Liver (tissue), 9 donors: Measurements from ENCODE around the gene BOC. TPM values are rescaled to one million over a fixed set of nuclear protein-coding genes. Genes with fewer than 3 reads are reported as not detected.

Experiments used
- DNase-seq: peaks from one replicate; pipeline ENCODE4 v3.0.0-alpha.2; 2017; ENCODE audit warnings: low spot score
- H3K27ac ChIP-seq, 2 donors: one replicate each; pipeline ENCODE4 v1.7.0; 2013; ENCODE audit warnings: inconsistent platforms in 2 of 2, low read length in 2 of 2, control low read depth in 1 of 2, low read depth in 1 of 2, mild to moderate bottlenecking in 1 of 2
- H3K27me3 ChIP-seq, 4 donors: one replicate each; pipeline versions ENCODE4 v1.6.1 to v1.7.0; 2013; ENCODE audit warnings: low read length in 3 of 4, inconsistent platforms in 1 of 4, mild to moderate bottlenecking in 1 of 4, moderate library complexity in 1 of 4; ENCODE audit not compliant: control insufficient read depth in 4 of 4, insufficient read depth in 4 of 4
- H3K36me3 ChIP-seq, 4 donors: one replicate each; pipeline versions ENCODE4 v1.6.1 to v1.7.0; 2013; ENCODE audit warnings: low read length in 3 of 4, mild to moderate bottlenecking in 3 of 4, low read depth in 1 of 4, moderate library complexity in 1 of 4; ENCODE audit not compliant: control insufficient read depth in 4 of 4, insufficient read depth in 3 of 4
- H3K4me1 ChIP-seq, 4 donors: one replicate each; pipeline versions ENCODE4 v1.6.1 to v1.7.0; 2013; ENCODE audit warnings: low read length in 3 of 4, mild to moderate bottlenecking in 3 of 4, moderate library complexity in 1 of 4; ENCODE audit not compliant: control insufficient read depth in 4 of 4, insufficient read depth in 4 of 4
- H3K4me3 ChIP-seq, 3 donors: one replicate each; pipeline versions ENCODE4 v1.6.1 to v1.7.0; 2013; ENCODE audit warnings: low read length in 3 of 3, control low read depth in 1 of 3, low read depth in 1 of 3, mild to moderate bottlenecking in 1 of 3
- H3K9ac ChIP-seq, 2 donors: one replicate each; pipeline ENCODE4 v1.7.0; 2013; ENCODE audit warnings: low read length in 2 of 2, mild to moderate bottlenecking in 2 of 2, moderate library complexity in 2 of 2, control low read depth in 1 of 2, low read depth in 1 of 2
- H3K9me3 ChIP-seq, 4 donors: one replicate each; pipeline versions ENCODE4 v1.6.1 to v1.7.0; 2013; ENCODE audit warnings: low read length in 3 of 4; ENCODE audit not compliant: control insufficient read depth in 4 of 4
- ATF3 ChIP-seq: IDR thresholded peaks from 2 replicates; pipeline ENCODE4 v1.6.1; 2016; ENCODE audit warnings: antibody characterized with exemption
- CTCF ChIP-seq: fragments of 150-350 bp; IDR thresholded peaks from 2 replicates; pipeline ENCODE4 v1.5.1; 2017; ENCODE audit warnings: improper control_type of control experiment, low read depth, low read length; ENCODE audit not compliant: missing input control
- EGR1 ChIP-seq, 2 donors: IDR thresholded peaks; 2 replicates each; pipeline ENCODE4 v1.6.1; 2016 to 2018; ENCODE audit warnings: antibody characterized with exemption in 2 of 2, low read depth in 2 of 2
- FOXA1 ChIP-seq: IDR thresholded peaks from 2 replicates; pipeline ENCODE4 v1.6.1; 2016; ENCODE audit warnings: antibody characterized with exemption
- FOXA2 ChIP-seq: IDR thresholded peaks from 2 replicates; pipeline ENCODE4 v1.6.1; 2016; ENCODE audit warnings: antibody characterized with exemption
- GABPA ChIP-seq, 2 donors: IDR thresholded peaks in 1 of 2; conservative IDR thresholded peaks in 1 of 2; 2 replicates each; pipeline ENCODE4 v1.6.1; 2016; ENCODE audit warnings: antibody characterized with exemption in 2 of 2, mild to moderate bottlenecking in 1 of 2, moderate library complexity in 1 of 2
- HNF4A ChIP-seq, 2 donors: conservative IDR thresholded peaks; 2 replicates each; pipeline ENCODE4 v1.6.1; 2016; ENCODE audit warnings: antibody characterized with exemption in 2 of 2, mild to moderate bottlenecking in 2 of 2
- HNF4G ChIP-seq: IDR thresholded peaks from 2 replicates; pipeline ENCODE4 v1.6.1; 2016; ENCODE audit warnings: antibody characterized with exemption
- JUND ChIP-seq, 2 donors: IDR thresholded peaks; 2 replicates each; pipeline ENCODE4 v1.6.1; 2016; ENCODE audit warnings: antibody characterized with exemption in 2 of 2
- MAX ChIP-seq: IDR thresholded peaks from 2 replicates; pipeline ENCODE4 v1.6.1; 2016; ENCODE audit warnings: antibody characterized with exemption
- NR2F2 ChIP-seq: IDR thresholded peaks from 2 replicates; pipeline ENCODE4 v1.6.1; 2016; ENCODE audit warnings: antibody characterized with exemption
- RAD21 ChIP-seq, 2 donors: IDR thresholded peaks; 2 replicates each; pipeline ENCODE4 v1.6.1; 2016; ENCODE audit warnings: antibody characterized with exemption in 2 of 2, mild to moderate bottlenecking in 2 of 2
- REST ChIP-seq: IDR thresholded peaks from 2 replicates; pipeline ENCODE4 v1.6.1; 2016; ENCODE audit warnings: antibody characterized with exemption, mild to moderate bottlenecking
- RXRA ChIP-seq, 2 donors: IDR thresholded peaks; 2 replicates each; pipeline ENCODE4 v1.6.1; 2017 to 2018; ENCODE audit warnings: antibody characterized with exemption in 2 of 2, mild to moderate bottlenecking in 1 of 2
- SP1 ChIP-seq: IDR thresholded peaks from 2 replicates; pipeline ENCODE4 v1.6.1; 2018; ENCODE audit warnings: antibody characterized with exemption, mild to moderate bottlenecking
- TAF1 ChIP-seq: conservative IDR thresholded peaks from 2 replicates; pipeline ENCODE4 v1.6.1; 2016; ENCODE audit warnings: antibody characterized with exemption, mild to moderate bottlenecking
- YY1 ChIP-seq: IDR thresholded peaks from 2 replicates; pipeline ENCODE4 v1.6.1; 2016; ENCODE audit warnings: antibody characterized with exemption, mild to moderate bottlenecking
- ZBTB33 ChIP-seq: IDR thresholded peaks from 2 replicates; pipeline ENCODE4 v1.6.1; 2016; ENCODE audit warnings: antibody characterized with exemption
- WGBS: extraction: QIAGEN DNeasy Blood & Tissue Kit; methylation state at CpG from one replicate; pipeline ENCODE4 v1.1.7; 2013; 5-methylcytosine and 5-hydroxymethylcytosine counted together
- polyA plus RNA-seq, 2 donors: library from polyadenylated mRNA; stranded (reverse) in 1 of 2; unstranded in 1 of 2; fragments of 200-250 nt in 1 of 2; fragments of >200 nt in 1 of 2; fragmentation: Nextera tagmentation in 1 of 2; extraction: Ambion mirVana in 1 of 2; gene quantifications; one replicate each; pipeline versions ENCODE4 v1.2.1 to v1.2.3, GENCODE V29; 2013 to 2015
- total RNA-seq, 2 donors: library from RNA; depleted of rRNA; stranded (reverse); fragments of >200 nt; gene quantifications; one replicate each; pipeline ENCODE4 v1.2.3, GENCODE V29; 2014
- donor health status: healthy.
- donor health status: healthy.
- donor health status: healthy.
- donor health status: healthy.
- donor health status: healthy.

Gene BOC
- total and polyA plus RNA-seq, 4 donors, result 0.31 to 1.5 (median 0.65) TPM; not detected in 1

- 18% methylated on average over 1 of the region's 1 CpG for WGBS
- TF ChIP-seq HNF4A (conservative IDR thresholded peaks at IDR 0.05) (no peak), RXRA (IDR thresholded peaks at IDR 0.05) (no peak), FOXA2 (no peak), TAF1 (no peak), HNF4G (no peak), REST (no peak), MAX (no peak), JUND (IDR thresholded peaks at IDR 0.05) (no peak), NR2F2 (no peak), EGR1 (IDR thresholded peaks at IDR 0.05; ENCODE audit: low read depth in 2 of 2) (no peak), YY1 (no peak), ZBTB33 (no peak), SP1 (no peak), FOXA1 (no peak), RAD21 (IDR thresholded peaks at IDR 0.05) (no peak), GABPA (IDR thresholded peaks at IDR 0.05 in 1 of 2, conservative IDR thresholded peaks at IDR 0.05 in 1 of 2) (no peak), CTCF (no peak), ATF3 (no peak)
Measured at GRCh38 chr3:113293348-113293747, 82.0 kb downstream of the BOC start.

More at GRCh38 chr3:113293348-113293747, 82.0 kb downstream of the BOC start:
- Histone ChIP-seq H3K27ac (no peak overlapping the region), H3K9ac (no peak overlapping the region), H3K4me1 (no peaks in the 10 kb centered on the region), H3K9me3 (no peaks in the 10 kb centered on the region), H3K4me3 (no peak overlapping the region), H3K36me3 (no peaks in the 10 kb centered on the region), H3K27me3 (no peaks in the 10 kb centered on the region)
- no peak for DNase-seq
